ENCODE data around the gene YTHDC2. TPM values are rescaled to one million over a fixed set of nuclear protein-coding genes. Genes with fewer than 3 reads are reported as not detected.

Gene YTHDC2
- 10 to 100 TPM; 23.1 to 37.6 TPM for total RNA-seq

GRCh38 chr5:113513384-113514288 is at the start of gene YTHDC2:
Gene YTHDC2, plus strand, starts transcription at chr5:113513694. Its CDS starts 202 bp downstream, at chr5:113513896.
- Mint-ChIP-seq H3K4me1 (ENCODE audit: low read depth in 2 of 2) (peaks cover 21 to 22% of the 10 kb centered on the region in 2 donors), H3K27me3 (peaks cover 15 to 16% of the 10 kb centered on the region in 2 donors)

DNA sequence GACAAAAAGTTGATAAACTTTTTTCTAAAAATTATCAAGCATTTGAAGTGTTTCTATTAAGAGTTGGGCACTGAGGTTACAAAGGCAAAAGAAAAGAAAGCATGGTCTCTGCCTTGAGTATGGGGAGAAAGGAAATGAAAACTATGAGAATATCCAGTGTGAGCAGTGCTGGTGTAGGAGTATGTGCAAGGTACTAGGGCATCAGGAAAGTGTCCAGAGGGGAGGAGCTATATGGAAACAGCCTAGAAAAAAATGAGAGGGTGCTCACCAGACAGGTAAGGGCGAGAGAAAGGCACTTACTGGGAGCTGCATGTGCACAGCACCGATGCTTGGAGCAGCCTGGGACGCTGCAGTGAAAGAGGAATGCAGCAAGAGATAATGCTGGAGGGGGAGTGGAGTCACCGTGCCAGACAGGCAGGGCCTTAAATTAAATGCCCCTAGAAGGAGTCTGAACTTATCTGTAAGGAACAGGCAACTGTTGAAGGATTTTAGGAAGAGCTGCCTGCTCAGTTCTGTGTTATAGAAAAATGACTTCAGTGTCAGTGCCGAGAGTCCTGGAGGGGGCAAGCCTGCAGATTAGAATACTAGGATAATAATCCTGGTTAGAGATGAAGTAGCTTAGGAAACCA is 39.3 kb upstream of the YTHDC2 start:
- no peak overlapping the region for H3K4me3 Mint-ChIP-seq
- H3K27ac Mint-ChIP-seq = no peak overlapping the region
- DNase-seq (ENCODE audit: low spot score) (no peak), ATAC-seq (no peak)
- H3K27me3 Mint-ChIP-seq = peaks cover 30 to 56% of the 10 kb centered on the region in 2 donors
- H3K4me1 Mint-ChIP-seq (ENCODE audit: low read depth in 2 of 2) = no peaks in the 10 kb centered on the region
- H3K36me3 Mint-ChIP-seq = no peaks in the 10 kb centered on the region
- H3K9me3 Mint-ChIP-seq = no peaks in the 10 kb centered on the region

More at GRCh38 chr5:113513384-113514288, at the start of gene YTHDC2:
- Mint-ChIP-seq H3K36me3 (no peaks in the 10 kb centered on the region), H3K4me3 (peak within 1 kb of the TSS; percentile 88), H3K27ac (peak within 1 kb of the TSS; percentile 71 to 89), H3K9me3 (no peaks in the 10 kb centered on the region)
- ATAC-seq (peak; percentile 98), DNase-seq (ENCODE audit: low spot score) (peak; percentile 90)

GRCh38 chr5:113478691-113479090 is 34.8 kb upstream of the YTHDC2 start:
- no peak for ATAC-seq
- peaks cover 31 to 60% of the 10 kb centered on the region in 2 donors for H3K27me3 Mint-ChIP-seq

DNA sequence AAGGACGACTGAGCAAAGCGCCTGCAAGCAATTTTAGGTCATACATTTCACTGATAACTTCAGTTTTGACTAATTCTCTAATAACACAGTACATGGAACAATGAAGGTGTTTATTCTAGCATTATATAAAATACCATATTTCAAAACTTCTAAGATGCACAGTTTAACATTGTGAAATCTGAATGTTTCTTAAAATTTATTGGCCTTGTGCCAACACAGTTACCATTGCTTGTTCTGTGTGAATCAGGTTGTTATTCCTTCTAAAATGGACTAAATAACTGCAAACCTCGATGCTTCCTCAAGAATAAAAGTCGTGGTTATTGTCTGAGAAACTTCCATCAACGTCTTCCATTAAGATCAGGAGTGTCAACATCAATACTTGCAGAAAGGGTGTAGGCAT is 33.3 kb upstream of the YTHDC2 start:
- DNase-seq (ENCODE audit: low spot score) = no peak
- ATAC-seq = no peak
- peaks cover 33 to 63% of the 10 kb centered on the region in 2 donors for H3K27me3 Mint-ChIP-seq
- H3K4me3 Mint-ChIP-seq = no peak overlapping the region
- H3K27ac Mint-ChIP-seq = no peak overlapping the region
- no peaks in the 10 kb centered on the region for H3K9me3 Mint-ChIP-seq
- H3K4me1 Mint-ChIP-seq (ENCODE audit: low read depth in 2 of 2) = no peaks in the 10 kb centered on the region
- no peaks in the 10 kb centered on the region for H3K36me3 Mint-ChIP-seq

More at GRCh38 chr5:113478691-113479090, 34.8 kb upstream of the YTHDC2 start:
- DNase-seq (ENCODE audit: low spot score) = no peak
- no peaks in the 10 kb centered on the region for H3K4me1 Mint-ChIP-seq (ENCODE audit: low read depth in 2 of 2)
- H3K9me3 Mint-ChIP-seq = no peaks in the 10 kb centered on the region
- no peak overlapping the region for H3K27ac Mint-ChIP-seq
- no peaks in the 10 kb centered on the region for H3K36me3 Mint-ChIP-seq
- no peak overlapping the region for H3K4me3 Mint-ChIP-seq

DNA sequence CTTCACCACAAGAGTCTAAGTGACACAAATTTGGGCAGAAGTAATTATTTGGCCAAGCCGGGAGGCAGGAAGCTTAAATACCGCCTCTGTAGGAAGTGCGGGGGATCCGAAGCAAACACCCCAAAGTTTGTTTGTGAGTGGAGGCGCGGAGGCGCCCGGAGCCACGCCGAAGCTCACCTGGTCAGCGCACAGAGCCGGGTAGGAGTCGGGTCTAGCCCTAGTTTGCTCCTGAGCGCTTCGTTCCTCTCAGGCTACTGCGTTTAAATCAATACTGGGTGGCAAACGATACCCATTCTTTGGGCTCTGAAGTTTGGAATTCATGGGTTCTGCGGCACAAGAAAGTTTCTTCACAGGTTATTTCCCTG is 26.1 kb upstream of the YTHDC2 start:
- peaks cover 6 to 13% of the 10 kb centered on the region in 2 donors for H3K4me1 Mint-ChIP-seq (ENCODE audit: low read depth in 2 of 2)
- H3K36me3 Mint-ChIP-seq = peaks cover 18% of the 10 kb centered on the region
- no peak overlapping the region for H3K27ac Mint-ChIP-seq
- H3K9me3 Mint-ChIP-seq = peaks cover 13% of the 10 kb centered on the region
- peaks cover 52 to 75% of the 10 kb centered on the region in 2 donors for H3K27me3 Mint-ChIP-seq
- DNase-seq (ENCODE audit: low spot score) = no peak
- no peak for ATAC-seq
- H3K4me3 Mint-ChIP-seq = peak overlapping the region; percentile 45

- no peak for DNase-seq (ENCODE audit: low spot score)
- H3K9me3 Mint-ChIP-seq = peaks cover 13% of the 10 kb centered on the region
- peak within 1 kb of the TSS; percentile 53 for H3K4me3 Mint-ChIP-seq
- peak; percentile 50 for ATAC-seq
- H3K27me3 Mint-ChIP-seq = peaks cover 50 to 73% of the 10 kb centered on the region in 2 donors
- no peak within 1 kb of the TSS for H3K27ac Mint-ChIP-seq
- peaks cover 6 to 13% of the 10 kb centered on the region in 2 donors for H3K4me1 Mint-ChIP-seq (ENCODE audit: low read depth in 2 of 2)
- peaks cover 18% of the 10 kb centered on the region for H3K36me3 Mint-ChIP-seq
Measured at GRCh38 chr5:113487781-113488644, 25.5 kb upstream of the YTHDC2 start, which contains the start of gene MCC. Gene MCC, minus strand, starts transcription at chr5:113488453.

GRCh38 chr5:113488645-113489184 is 24.8 kb upstream of the YTHDC2 start:
- Mint-ChIP-seq H3K9me3 (peaks cover 13% of the 10 kb centered on the region), H3K4me3 (peak overlapping the region; percentile 53), H3K27me3 (peaks cover 47 to 70% of the 10 kb centered on the region in 2 donors), H3K4me1 (ENCODE audit: low read depth in 2 of 2) (peaks cover 6 to 13% of the 10 kb centered on the region in 2 donors), H3K36me3 (peaks cover 18% of the 10 kb centered on the region), H3K27ac (no peak overlapping the region)
- peak; percentile 12 to 44 for ATAC-seq
- no peak for DNase-seq (ENCODE audit: low spot score)

DNA sequence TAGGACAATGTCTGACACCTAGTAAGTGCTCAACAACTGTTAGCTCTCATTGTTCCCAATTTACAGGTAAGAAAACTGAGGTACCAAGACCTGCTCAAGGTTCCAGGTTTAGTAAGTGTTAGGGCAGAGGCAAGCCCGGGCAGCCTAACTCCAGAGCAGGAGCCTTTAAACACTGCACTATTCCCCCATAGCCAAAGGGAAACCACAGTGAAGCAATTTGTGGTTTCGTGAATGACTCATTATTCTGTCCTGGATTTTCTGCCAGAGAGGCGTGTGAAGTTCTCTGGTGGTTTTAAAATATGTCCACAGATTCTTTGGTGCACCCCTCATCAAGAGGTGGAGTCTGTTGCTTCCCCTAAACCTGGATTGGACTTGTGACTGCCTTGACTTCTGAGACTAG is 24.2 kb upstream of the YTHDC2 start:
- peak; percentile 65 for DNase-seq (ENCODE audit: low spot score)
- Mint-ChIP-seq H3K27me3 (peaks cover 45 to 65% of the 10 kb centered on the region in 2 donors), H3K36me3 (peaks cover 18% of the 10 kb centered on the region), H3K9me3 (peaks cover 13% of the 10 kb centered on the region), H3K4me1 (ENCODE audit: low read depth in 2 of 2) (peaks cover 6 to 13% of the 10 kb centered on the region in 2 donors), H3K27ac (no peak overlapping the region), H3K4me3 (peak overlapping the region; percentile 53)
- peak; percentile 85 to 90 for ATAC-seq

- ATAC-seq = no peak
- peaks cover 6 to 13% of the 10 kb centered on the region in 2 donors for H3K4me1 Mint-ChIP-seq (ENCODE audit: low read depth in 2 of 2)
- H3K27ac Mint-ChIP-seq = no peak overlapping the region
- H3K4me3 Mint-ChIP-seq = no peak overlapping the region
- H3K36me3 Mint-ChIP-seq = peaks cover 18% of the 10 kb centered on the region
- H3K9me3 Mint-ChIP-seq = peaks cover 13% of the 10 kb centered on the region
- H3K27me3 Mint-ChIP-seq = peaks cover 44 to 68% of the 10 kb centered on the region in 2 donors
- no peak for DNase-seq (ENCODE audit: low spot score)
Measured at GRCh38 chr5:113490317-113490716, 23.2 kb upstream of the YTHDC2 start.

GRCh38 chr5:113491022-113491421 is 22.5 kb upstream of the YTHDC2 start:
- Mint-ChIP-seq H3K36me3 (peaks cover 18% of the 10 kb centered on the region), H3K4me3 (no peak overlapping the region), H3K9me3 (peaks cover 13% of the 10 kb centered on the region), H3K27ac (no peak overlapping the region), H3K4me1 (ENCODE audit: low read depth in 2 of 2) (peaks cover 6 to 13% of the 10 kb centered on the region in 2 donors), H3K27me3 (peaks cover 41 to 68% of the 10 kb centered on the region in 2 donors)
- ATAC-seq (no peak), DNase-seq (ENCODE audit: low spot score) (no peak)

DNA sequence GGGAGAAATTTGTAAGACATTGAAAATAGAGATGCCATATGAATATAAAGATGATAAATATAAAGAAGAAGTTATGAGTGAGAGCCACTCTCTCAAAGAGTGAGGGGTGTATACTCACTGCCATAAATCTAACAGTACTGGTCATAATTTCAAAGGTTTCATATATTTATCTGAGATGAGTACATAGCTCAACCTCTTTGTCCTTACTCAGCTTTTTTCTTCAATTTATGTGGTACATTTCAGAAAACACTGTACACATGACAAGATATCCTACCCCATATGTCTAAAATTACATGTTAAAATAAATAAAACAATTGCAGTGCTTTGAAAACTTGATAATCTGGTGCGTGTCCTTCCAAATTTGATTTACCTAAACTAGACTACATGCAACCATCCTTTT is 20.0 kb upstream of the YTHDC2 start:
- H3K4me3 Mint-ChIP-seq = no peak overlapping the region

GRCh38 chr5:113495422-113495841 is 18.1 kb upstream of the YTHDC2 start:
- H3K27me3 Mint-ChIP-seq = peaks cover 53 to 81% of the 10 kb centered on the region in 2 donors
- no peak overlapping the region for H3K4me3 Mint-ChIP-seq
- ATAC-seq = no peak
- H3K4me1 Mint-ChIP-seq (ENCODE audit: low read depth in 2 of 2) = no peaks in the 10 kb centered on the region
- H3K27ac Mint-ChIP-seq = no peak overlapping the region
- H3K36me3 Mint-ChIP-seq = peaks cover 11% of the 10 kb centered on the region
- DNase-seq (ENCODE audit: low spot score) = no peak
- H3K9me3 Mint-ChIP-seq = peaks cover 6% of the 10 kb centered on the region

More for the DNA sequence above, 20.0 kb upstream of the YTHDC2 start:
- Mint-ChIP-seq H3K27ac (no peak overlapping the region), H3K9me3 (peaks cover 13% of the 10 kb centered on the region), H3K27me3 (peaks cover 50 to 77% of the 10 kb centered on the region in 2 donors), H3K4me1 (ENCODE audit: low read depth in 2 of 2) (peaks cover 6 to 10% of the 10 kb centered on the region in 2 donors), H3K36me3 (peaks cover 18% of the 10 kb centered on the region)
- ATAC-seq = no peak
- DNase-seq (ENCODE audit: low spot score) = no peak

DNA sequence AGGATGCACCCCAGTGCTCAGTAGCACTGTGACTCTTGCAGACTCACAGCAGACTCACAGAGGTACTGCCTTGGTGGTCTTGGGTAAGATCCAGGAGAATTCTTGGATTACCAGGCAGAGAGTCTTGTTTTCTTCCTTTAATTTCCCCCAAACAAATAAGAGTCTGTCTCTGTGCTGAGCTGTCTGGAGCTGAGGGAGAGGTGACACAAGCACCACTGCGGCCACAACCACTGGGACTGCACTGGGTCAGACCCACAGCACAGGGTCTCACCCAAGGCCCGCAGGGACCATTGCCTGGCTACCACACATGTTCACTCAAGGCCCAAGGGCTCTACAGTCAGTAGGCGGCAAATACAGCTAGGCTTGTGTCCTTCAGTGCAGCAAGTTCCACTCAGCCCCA is 11.4 kb upstream of the YTHDC2 start:
- Mint-ChIP-seq H3K4me1 (ENCODE audit: low read depth in 2 of 2) (peaks cover 1% of the 10 kb centered on the region in 2 donors), H3K9me3 (peaks cover 2% of the 10 kb centered on the region), H3K27me3 (peaks cover 50 to 61% of the 10 kb centered on the region in 2 donors), H3K27ac (no peak overlapping the region), H3K36me3 (peaks cover 17% of the 10 kb centered on the region), H3K4me3 (no peak overlapping the region)
- ATAC-seq (no peak), DNase-seq (ENCODE audit: low spot score) (no peak)
